Fibroblast of skin of right biceps (primary cell): ENCODE data around the gene DCT.

Experiments used
- DNase-seq: peaks from one replicate; pipeline ENCODE4 v3.0.0-alpha.2; 2013

The DCT gene

DNA sequence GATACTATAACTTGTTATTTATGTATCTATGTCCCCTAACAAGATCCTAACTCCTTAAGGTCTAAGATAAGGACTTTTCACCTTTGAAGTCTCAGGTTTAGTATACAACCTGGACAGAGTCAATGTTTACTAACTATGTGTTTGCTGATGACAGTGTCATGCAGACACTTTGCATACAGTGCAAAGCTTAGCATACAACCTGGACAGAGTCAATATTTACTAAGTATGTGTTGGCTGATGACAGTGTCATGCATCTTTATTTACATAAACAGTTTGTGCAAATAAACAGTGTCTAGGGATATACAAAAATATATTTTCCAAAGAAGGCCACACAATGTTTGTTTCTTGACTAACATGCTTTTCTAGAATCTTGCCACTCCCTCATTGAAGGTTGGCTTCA, 34.7 kb downstream of the DCT start:
- no peak for DNase-seq

GRCh38 chr13:94435604-94436226, 43.8 kb downstream of the DCT start:
- peak; percentile 46 for DNase-seq

DNA sequence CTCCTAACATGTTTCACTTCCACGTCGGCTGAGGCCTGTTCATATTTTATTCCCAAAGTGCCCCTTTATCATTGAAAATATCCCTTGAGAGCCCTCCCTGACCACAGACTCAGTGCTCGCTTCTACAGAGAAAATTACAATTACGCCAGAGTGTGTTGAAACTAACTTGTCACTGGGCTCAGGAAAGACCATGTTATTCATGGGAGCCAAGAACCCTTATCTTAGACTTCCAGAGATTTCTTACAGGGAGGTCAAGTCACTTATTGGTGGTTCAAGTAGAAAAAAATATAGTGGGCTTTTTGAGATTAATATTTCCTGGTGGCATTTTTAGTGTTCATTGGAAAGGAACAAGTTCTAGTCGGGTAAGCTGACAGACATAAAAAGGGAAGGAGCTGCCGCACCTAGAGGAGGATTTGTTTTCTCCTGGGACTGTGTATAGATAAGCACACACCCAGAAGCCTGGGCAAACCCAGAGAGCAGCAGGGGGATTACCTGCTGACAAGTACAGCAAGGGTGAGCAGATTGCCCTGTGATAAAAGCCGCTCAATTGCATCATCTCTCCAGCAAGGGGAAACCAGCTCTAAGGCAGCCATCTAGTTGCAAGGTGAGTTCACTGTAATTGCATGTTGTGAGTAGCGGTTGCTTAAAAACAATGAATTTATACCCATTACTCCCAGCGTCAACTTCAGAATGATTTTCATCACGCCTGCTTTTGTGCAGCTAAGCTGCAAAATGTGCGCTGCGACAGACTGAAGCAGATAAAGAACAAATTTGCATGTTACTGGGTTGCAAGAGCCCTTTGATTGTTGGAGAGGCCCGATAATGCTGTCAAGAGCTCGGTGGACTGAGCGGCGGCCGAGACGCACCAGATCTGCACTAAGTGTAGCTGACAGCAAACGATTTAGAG, 46.2 kb downstream of the DCT start:
- no peak for DNase-seq

DNA sequence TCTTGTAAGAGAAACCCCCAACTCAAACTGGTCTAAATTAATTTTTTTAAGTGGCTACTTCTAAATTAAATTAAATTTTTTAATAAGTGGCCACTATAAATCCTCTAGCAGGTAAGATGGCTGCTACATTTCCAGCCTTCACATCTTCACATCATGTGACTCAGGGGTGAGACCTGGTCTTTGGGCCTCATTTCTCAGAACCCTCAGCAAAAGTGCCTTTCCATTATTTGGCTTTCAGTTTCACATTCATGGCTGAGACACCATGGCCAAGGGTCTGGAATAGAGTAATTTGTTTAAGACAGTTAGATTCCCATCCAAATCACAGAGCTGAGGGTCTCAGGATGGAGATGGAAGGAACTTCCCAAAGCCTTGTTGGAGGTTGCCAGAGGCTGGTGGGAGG, 47.5 kb downstream of the DCT start:
- no peak for DNase-seq

GRCh38 chr13:94431574-94431973, 47.9 kb downstream of the DCT start:
- no peak for DNase-seq

GRCh38 chr13:94427313-94427953, 52.0 kb downstream of the DCT start:
- DNase-seq, result no peak

- DNase-seq, result no peak
Measured at GRCh38 chr13:94419925-94420305, 59.6 kb downstream of the DCT start.

DNA sequence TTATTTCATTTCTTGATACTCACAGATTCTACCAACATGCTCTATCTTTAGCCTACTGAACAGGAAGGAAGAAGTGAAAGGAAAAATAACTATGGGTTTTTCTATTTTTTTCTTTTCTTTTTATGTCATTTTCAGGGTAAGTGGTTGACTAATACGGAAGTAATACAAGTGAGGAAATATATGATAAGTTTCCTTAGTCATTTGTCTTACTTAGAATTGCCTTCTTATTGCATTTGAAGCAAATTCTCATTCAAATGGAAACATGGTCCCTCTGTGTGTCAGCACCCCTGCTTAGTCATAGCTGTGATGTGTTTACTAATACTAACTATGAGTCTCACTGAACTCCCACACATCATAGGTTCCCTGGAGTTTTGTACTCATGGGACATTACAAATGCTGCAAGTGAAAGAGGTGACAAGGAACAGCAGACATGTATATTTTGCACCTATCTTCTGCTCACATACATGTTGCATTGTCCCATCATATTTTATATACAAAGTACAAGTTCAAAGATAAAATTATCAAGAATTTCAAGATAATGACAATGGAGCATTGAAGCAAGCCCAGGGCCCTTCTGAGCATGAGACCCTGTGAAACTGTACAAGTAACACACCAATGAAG, 60.1 kb downstream of the DCT start:
- DNase-seq, result peak; percentile 77

DNA sequence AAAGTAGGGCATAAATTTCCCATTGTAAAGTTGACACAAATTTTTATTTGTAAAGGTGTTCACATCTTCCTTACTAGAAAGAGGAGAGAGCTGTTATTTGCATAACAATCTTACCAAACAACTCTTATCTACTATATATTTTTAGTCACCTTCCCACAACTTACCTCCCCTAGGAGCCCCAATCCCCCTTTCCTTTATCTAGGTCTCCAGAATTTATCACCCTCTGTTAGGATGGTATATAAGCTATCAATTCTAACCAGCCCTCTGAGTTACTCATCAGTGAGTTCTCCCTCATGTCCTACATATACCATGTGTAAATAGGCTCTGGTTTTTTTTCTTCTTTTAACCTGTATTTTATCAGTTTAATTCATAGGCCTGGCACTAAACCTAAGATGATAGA, 62.2 kb downstream of the DCT start:
- DNase-seq, result no peak

DNA sequence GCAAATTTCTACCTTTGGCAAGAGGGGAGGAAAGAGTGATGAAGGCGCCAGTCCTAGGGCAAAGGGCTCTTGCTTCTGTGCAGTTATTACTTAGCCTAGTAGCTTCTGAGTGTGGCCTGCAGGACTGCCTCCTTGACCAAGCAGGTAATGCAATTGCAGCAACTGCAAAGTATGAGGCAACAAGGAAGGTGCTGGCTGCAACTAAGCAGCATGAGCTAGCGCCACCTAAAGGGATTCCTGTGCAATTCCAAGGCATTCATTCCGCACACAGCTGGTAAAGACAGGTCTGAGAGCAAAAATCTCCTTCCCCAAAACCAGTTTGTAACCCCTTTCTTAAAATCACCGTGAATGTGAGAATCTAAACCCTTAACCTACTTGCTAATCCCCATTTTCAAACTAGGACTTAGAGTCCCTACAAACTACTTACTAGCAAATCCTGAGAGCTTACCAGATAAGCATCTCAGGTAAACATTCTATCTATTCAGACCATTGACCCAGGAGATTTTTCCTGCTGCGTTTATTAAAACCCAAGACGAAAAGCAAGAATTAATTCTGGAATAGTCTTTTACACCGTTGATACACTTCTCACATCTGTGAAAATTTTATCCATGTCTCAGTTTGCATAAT, 62.9 kb downstream of the DCT start:
- DNase-seq, result peak; percentile 10

GRCh38 chr13:94415500-94416237, 63.8 kb downstream of the DCT start:
- no peak for DNase-seq

DNA sequence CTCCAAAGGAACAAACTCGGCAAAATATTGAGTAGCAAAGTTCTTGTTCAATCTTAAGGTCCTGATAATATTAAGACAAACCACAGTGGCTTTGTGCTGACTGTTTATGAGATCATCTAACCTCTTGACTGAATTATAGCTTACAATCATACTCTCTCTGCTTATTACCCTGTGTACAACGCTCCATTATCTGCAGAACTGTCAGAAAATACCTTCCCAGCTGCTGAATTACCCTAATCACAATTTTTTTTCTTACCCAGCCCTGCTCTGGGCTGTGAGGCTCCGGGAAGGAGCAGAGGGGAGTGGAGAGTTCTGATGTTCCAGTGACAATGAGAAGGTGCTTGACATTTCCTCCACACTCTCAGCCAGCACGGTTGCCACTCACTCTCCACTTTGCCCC, 64.8 kb downstream of the DCT start:
- DNase-seq, result no peak

DNA sequence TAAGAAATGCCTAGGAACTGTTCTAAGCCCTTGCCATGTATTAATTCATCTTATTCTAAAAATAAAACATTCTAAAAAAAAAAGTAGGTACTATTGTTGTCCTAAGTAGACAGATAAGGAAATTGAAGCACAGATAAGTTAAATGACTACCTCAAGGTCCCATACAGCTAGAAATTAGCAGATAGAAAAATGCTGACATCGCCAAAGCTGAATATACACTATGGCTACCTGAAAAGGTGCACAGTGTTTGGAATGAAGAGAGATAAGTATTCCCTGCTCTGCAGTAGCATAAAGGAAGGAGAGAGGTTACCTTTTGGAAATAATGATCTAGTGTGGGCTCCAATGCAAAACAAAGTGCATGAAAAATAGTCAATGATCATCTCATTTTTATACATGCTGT, 65.3 kb downstream of the DCT start:
- no peak for DNase-seq

- no peak for DNase-seq
Measured at GRCh38 chr13:94413598-94413944, 65.9 kb downstream of the DCT start.

- DNase-seq, result no peak
Measured at GRCh38 chr13:94412870-94413597, 66.4 kb downstream of the DCT start.

GRCh38 chr13:94411747-94412146, 67.7 kb downstream of the DCT start:
- DNase-seq, result no peak

DNA sequence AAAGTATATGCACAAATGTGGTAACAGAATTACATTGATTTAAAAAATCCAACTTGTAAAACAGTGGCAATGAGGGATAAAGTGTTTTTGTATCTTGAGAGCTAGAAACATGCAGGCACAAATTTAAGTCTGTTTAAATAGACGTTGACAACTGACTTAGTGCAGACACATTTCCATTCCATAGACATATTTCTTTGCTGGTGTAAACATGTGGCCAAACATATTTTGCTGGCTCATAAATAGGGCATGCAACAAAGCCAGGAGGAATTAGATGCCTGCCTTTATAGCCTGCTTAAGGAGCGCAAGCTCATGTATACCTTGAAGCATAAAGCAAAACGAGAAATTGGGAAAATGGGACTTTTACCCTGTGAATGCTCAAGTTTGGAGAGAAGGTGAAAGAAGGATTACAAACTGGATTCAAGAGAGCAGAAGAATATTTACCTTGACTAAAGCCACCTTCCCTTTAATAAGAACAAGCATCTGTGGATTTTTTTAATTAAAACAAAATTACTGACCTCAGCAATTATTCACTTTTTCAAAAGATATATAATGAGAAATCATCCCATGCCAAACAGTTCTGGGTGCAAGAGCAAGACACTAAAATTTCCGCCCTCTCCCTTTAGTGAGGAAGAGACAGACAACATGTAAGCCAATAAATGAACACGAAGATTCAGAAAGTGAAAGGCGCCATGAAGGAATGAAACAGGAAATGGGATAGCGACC, 71.0 kb downstream of the DCT start:
- DNase-seq, result no peak

- no peak for DNase-seq
Measured at GRCh38 chr13:94400874-94401273, 78.6 kb downstream of the DCT start.

GRCh38 chr13:94399812-94400211, 79.7 kb downstream of the DCT start:
- no peak for DNase-seq

- DNase-seq, result no peak
Measured at GRCh38 chr13:94395860-94396259, 83.6 kb downstream of the DCT start.

- no peak for DNase-seq
Measured at GRCh38 chr13:94394723-94395122, 84.8 kb downstream of the DCT start.
